KMS-11 (cell line): ENCODE data around the gene PASK.

Source experiments
- H2AFZ ChIP-seq: fragments of 200-600 bp; sonication (generic); 2 replicates; pipeline ENCODE4 v1.6.1; 2016; ENCODE audit warnings: antibody characterized with exemption, mixed run types, low read depth
- H3K27ac ChIP-seq: fragments of 200-600 bp; sonication (generic); 2 replicates; pipeline ENCODE4 v1.6.1; 2016; ENCODE audit warnings: mild to moderate bottlenecking, mixed run types
- H3K27me3 ChIP-seq: fragments of 200-600 bp; sonication (generic); 2 replicates; pipeline ENCODE4 v1.6.1; 2017; ENCODE audit warnings: mild to moderate bottlenecking, low read depth, mixed run types, moderate library complexity; ENCODE audit not compliant: insufficient read depth
- H3K36me3 ChIP-seq: fragments of 200-600 bp; sonication (generic); 2 replicates; pipeline ENCODE4 v1.6.1; 2017; ENCODE audit warnings: mild to moderate bottlenecking, mixed run types; ENCODE audit not compliant: insufficient read depth
- H3K4me1 ChIP-seq: fragments of 200-600 bp; sonication (generic); 2 replicates; pipeline ENCODE4 v1.6.1; 2016; ENCODE audit warnings: mild to moderate bottlenecking, low read depth, mixed run types; ENCODE audit not compliant: poor library complexity, severe bottlenecking
- H3K4me2 ChIP-seq: fragments of 200-600 bp; sonication (generic); 2 replicates; pipeline ENCODE4 v1.7.0; 2016; ENCODE audit warnings: mild to moderate bottlenecking, mixed run types
- H3K4me3 ChIP-seq: fragments of 200-600 bp; sonication (generic); IDR thresholded peaks from 2 replicates; pipeline ENCODE4 v1.6.1; 2017; ENCODE audit warnings: low read depth, low read length, mixed read lengths; ENCODE audit not compliant: insufficient read depth
- H3K79me2 ChIP-seq: fragments of 200-600 bp; sonication (generic); 2 replicates; pipeline ENCODE4 v1.6.1; 2016; ENCODE audit warnings: low read depth, mixed run types; ENCODE audit not compliant: insufficient read depth
- H3K9ac ChIP-seq: fragments of 200-600 bp; sonication (generic); 2 replicates; pipeline ENCODE4 v1.6.1; 2016; ENCODE audit warnings: mild to moderate bottlenecking, mixed run types
- H4K20me1 ChIP-seq: fragments of 200-600 bp; sonication (generic); 2 replicates; pipeline ENCODE4 v1.6.1; 2016; ENCODE audit warnings: mild to moderate bottlenecking, mixed run types; ENCODE audit not compliant: insufficient read depth
- CTCF ChIP-seq: fragments of 200-600 bp; sonication (generic); conservative IDR thresholded peaks from 2 replicates; pipeline ENCODE4 v1.6.1; 2017; ENCODE audit warnings: low read depth, mild to moderate bottlenecking, antibody characterized with exemption, low read length, moderate library complexity, mixed read lengths

Gene PASK

GRCh38 chr2:241091734-241092445 is 57.4 kb downstream of the PASK start:
- Histone ChIP-seq H3K36me3 (peaks cover under 1% of the 10 kb centered on the region; the same call in 1 of the 2 replicates), H2AFZ (no peak overlapping the region), H3K27ac (no peak overlapping the region), H4K20me1 (no peaks in the 10 kb centered on the region), H3K4me2 (no peak overlapping the region), H3K27me3 (no peaks in the 10 kb centered on the region), H3K9ac (no peak overlapping the region), H3K4me1 (no peaks in the 10 kb centered on the region), H3K79me2 (no peaks in the 10 kb centered on the region), H3K4me3 (no peak overlapping the region)
- TF ChIP-seq CTCF = no peak

DNA sequence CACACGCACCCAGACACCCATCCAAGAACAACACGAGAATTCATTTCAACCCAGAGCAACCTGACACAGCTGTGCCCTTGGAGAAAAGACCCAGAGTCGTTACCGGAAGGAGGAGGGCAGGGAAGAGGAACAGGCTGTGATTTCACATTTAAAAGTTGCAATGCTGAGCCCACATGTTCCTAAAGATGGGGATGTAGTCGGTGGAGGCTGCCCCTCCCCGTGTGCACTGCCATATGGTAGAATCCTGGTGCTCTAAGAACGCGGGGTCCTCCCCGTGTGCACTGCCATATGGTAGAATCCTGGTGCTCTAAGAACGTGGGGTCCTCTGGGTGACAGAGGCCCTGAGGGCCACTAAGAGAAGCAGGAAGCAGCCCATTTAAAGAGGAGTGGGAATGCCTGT is 58.1 kb downstream of the PASK start:
- H4K20me1 ChIP-seq = no peaks in the 10 kb centered on the region
- no peaks in the 10 kb centered on the region for H3K4me1 ChIP-seq
- H3K79me2 ChIP-seq = no peaks in the 10 kb centered on the region
- no peak for TF ChIP-seq CTCF
- no peaks in the 10 kb centered on the region for H3K27me3 ChIP-seq
- H3K9ac ChIP-seq = no peak overlapping the region
- H3K4me3 ChIP-seq = no peak overlapping the region
- H3K36me3 ChIP-seq = no peaks in the 10 kb centered on the region
- no peak overlapping the region for H3K4me2 ChIP-seq
- no peak overlapping the region for H3K27ac ChIP-seq
- no peak overlapping the region for H2AFZ ChIP-seq

GRCh38 chr2:241088791-241089732 is 60.2 kb downstream of the PASK start:
- H3K4me2 ChIP-seq = no peak overlapping the region
- H3K4me3 ChIP-seq = no peak overlapping the region
- no peaks in the 10 kb centered on the region for H3K4me1 ChIP-seq
- no peaks in the 10 kb centered on the region for H4K20me1 ChIP-seq
- no peaks in the 10 kb centered on the region for H3K79me2 ChIP-seq
- TF ChIP-seq CTCF = no peak
- no peak overlapping the region for H2AFZ ChIP-seq
- H3K36me3 ChIP-seq = no peaks in the 10 kb centered on the region
- H3K9ac ChIP-seq = no peak overlapping the region
- H3K27me3 ChIP-seq = no peaks in the 10 kb centered on the region
- H3K27ac ChIP-seq = no peak overlapping the region

GRCh38 chr2:241088376-241088775 is 60.9 kb downstream of the PASK start:
- H3K36me3 ChIP-seq = no peaks in the 10 kb centered on the region
- no peaks in the 10 kb centered on the region for H3K27me3 ChIP-seq
- TF ChIP-seq CTCF = no peak
- no peak overlapping the region for H3K4me3 ChIP-seq
- H2AFZ ChIP-seq = no peak overlapping the region
- no peaks in the 10 kb centered on the region for H3K79me2 ChIP-seq
- no peak overlapping the region for H3K9ac ChIP-seq
- no peaks in the 10 kb centered on the region for H4K20me1 ChIP-seq
- H3K27ac ChIP-seq = no peak overlapping the region
- no peaks in the 10 kb centered on the region for H3K4me1 ChIP-seq
- H3K4me2 ChIP-seq = no peak overlapping the region
